COLO668 (cell line): Measurements from ENCODE around the gene GAPDH.
A peak's percentile ranks its signal among the peaks of the same experiment; 100 is the strongest.

Experiments
- DNase-seq: peaks from one replicate; lab custom pipeline; 2025; ENCODE audit not compliant: unreplicated experiment; lab: John Stamatoyannopoulos, UW

Gene GAPDH

DNA sequence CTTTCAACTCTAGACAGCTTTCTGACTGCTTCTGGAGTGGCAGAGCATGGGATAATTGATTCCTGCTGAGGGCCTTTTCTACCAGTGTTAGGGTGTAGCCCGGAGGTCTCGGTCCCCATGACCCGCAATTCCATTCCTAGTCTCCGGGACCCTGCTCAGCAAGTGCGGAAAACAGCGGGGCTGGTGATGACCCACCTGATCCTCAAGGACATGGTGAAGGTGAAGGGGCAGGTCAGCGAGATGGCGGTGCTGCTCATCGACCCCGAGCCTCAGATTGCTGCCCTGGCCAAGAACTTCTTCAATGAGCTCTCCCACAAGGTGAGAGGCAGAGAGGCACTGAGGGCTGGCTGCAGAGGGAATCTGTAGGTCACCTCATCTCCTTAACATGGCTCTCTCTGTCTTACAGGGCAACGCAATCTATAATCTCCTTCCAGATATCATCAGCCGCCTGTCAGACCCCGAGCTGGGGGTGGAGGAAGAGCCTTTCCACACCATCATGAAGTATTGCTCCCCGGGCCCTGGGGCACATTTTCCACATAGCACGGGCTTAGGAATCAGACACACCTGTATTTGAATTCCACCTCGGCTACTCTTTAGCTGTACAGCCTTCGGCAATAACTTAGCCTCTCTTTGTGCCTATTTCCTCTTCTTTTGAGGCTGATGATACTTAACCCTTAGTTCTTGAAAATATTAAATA lies 5.6 kb upstream of the GAPDH start:
- no peak for DNase-seq

GRCh38 chr12:6529291-6529737 lies 5.0 kb upstream of the GAPDH start:
- no peak for DNase-seq

GRCh38 chr12:6530576-6531260 lies 3.6 kb upstream of the GAPDH start:
- DNase-seq = no peak

- peak; percentile 65 for DNase-seq
Observed at GRCh38 chr12:6532051-6532926, 2.0 kb upstream of the GAPDH start.

- DNase-seq = peak; percentile 66
Observed at GRCh38 chr12:6532927-6533652, 1.2 kb upstream of the GAPDH start.

DNA sequence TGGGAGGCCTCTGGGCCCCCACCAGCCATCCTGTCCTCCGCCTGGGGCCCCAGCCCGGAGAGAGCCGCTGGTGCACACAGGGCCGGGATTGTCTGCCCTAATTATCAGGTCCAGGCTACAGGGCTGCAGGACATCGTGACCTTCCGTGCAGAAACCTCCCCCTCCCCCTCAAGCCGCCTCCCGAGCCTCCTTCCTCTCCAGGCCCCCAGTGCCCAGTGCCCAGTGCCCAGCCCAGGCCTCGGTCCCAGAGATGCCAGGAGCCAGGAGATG lies 729 bp upstream of the GAPDH start:
- DNase-seq = no peak

- DNase-seq = peak; percentile 84
Observed at GRCh38 chr12:6534695-6534944, 303 bp downstream of the GAPDH start.

- peak; percentile 71 for DNase-seq
Observed at GRCh38 chr12:6534945-6535696, 804 bp downstream of the GAPDH start.

DNA sequence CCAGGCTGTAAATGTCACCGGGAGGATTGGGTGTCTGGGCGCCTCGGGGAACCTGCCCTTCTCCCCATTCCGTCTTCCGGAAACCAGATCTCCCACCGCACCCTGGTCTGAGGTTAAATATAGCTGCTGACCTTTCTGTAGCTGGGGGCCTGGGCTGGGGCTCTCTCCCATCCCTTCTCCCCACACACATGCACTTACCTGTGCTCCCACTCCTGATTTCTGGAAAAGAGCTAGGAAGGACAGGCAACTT lies 1.3 kb downstream of the GAPDH start:
- no peak for DNase-seq

DNA sequence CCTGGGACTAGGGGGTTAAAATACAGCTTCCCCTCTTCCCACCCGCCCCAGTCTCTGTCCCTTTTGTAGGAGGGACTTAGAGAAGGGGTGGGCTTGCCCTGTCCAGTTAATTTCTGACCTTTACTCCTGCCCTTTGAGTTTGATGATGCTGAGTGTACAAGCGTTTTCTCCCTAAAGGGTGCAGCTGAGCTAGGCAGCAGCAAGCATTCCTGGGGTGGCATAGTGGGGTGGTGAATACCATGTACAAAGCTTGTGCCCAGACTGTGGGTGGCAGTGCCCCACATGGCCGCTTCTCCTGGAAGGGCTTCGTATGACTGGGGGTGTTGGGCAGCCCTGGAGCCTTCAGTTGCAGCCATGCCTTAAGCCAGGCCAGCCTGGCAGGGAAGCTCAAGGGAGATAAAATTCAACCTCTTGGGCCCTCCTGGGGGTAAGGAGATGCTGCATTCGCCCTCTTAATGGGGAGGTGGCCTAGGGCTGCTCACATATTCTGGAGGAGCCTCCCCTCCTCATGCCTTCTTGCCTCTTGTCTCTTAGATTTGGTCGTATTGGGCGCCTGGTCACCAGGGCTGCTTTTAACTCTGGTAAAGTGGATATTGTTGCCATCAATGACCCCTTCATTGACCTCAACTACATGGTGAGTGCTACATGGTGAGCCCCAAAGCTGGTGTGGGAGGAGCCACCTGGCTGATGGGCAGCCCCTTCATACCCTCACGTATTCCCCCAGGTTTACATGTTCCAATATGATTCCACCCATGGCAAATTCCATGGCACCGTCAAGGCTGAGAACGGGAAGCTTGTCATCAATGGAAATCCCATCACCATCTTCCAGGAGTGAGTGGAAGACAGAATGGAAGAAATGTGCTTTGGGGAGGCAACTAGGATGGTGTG lies 1.9 kb downstream of the GAPDH start:
- DNase-seq = no peak

- DNase-seq = no peak
Observed at GRCh38 chr12:6536894-6537579, 2.7 kb downstream of the GAPDH start.

DNA sequence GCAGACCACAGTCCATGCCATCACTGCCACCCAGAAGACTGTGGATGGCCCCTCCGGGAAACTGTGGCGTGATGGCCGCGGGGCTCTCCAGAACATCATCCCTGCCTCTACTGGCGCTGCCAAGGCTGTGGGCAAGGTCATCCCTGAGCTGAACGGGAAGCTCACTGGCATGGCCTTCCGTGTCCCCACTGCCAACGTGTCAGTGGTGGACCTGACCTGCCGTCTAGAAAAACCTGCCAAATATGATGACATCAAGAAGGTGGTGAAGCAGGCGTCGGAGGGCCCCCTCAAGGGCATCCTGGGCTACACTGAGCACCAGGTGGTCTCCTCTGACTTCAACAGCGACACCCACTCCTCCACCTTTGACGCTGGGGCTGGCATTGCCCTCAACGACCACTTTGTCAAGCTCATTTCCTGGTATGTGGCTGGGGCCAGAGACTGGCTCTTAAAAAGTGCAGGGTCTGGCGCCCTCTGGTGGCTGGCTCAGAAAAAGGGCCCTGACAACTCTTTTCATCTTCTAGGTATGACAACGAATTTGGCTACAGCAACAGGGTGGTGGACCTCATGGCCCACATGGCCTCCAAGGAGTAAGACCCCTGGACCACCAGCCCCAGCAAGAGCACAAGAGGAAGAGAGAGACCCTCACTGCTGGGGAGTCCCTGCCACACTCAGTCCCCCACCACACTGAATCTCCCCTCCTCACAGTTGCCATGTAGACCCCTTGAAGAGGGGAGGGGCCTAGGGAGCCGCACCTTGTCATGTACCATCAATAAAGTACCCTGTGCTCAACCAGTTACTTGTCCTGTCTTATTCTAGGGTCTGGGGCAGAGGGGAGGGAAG lies 3.5 kb downstream of the GAPDH start:
- peak; percentile 73 for DNase-seq

GRCh38 chr12:6538420-6539313 lies 4.3 kb downstream of the GAPDH start:
- DNase-seq = no peak

GRCh38 chr12:6539314-6539682 lies 5.0 kb downstream of the GAPDH start:
- DNase-seq = no peak

DNA sequence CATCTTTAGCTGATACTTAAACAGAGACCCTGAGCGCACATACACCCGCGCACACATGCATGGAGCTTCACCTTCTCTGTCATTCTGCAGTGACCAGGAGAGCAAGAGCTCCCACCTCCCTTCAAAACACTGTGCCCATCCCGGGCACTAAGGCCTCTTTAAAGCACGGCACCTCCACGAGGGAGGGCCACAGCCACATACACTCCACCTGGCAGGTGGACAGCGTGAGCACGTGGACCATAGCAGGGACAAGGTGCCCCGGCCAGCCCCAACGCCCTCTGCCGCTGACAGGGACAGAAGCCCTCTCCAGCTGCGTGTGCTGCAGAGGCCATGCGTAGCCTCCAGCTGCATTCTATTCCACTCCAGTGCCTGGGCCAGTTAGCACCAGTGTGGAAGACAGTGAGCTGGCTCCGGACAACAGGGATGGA lies 5.4 kb downstream of the GAPDH start:
- peak; percentile 66 for DNase-seq

DNA sequence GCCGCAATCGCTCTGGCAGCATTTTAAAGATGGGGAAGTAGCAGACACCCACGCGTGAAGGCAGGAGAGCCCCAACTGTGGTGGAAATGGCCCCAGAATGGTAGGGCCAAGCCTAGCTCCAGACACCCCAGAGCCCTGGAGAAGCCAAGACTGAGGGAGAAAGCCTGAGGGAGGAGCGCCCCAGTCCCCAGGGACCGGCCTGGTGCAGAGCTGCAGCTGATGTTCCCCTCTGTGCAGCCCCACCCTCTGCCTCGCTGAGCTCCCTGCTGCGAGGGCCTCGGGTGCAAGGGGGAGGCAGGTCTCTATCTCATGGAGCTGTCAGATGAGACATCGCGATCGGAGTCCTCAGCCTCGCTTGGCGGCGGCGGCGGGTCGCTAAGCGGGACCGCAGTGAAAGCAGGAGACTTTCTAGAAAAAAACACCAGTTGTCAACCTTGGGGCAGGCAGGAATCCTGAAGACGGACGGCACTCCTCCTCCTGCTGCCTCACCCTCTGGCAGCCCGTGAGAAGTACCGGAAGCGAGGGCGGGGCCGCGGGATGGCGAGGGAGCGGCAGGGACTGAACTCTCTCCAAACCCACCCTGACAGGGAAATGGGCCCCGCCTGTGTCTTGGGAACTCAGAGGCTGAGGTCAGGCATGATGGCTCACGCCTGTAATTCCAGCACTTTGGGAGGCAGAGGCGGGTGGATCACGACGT lies 6.0 kb downstream of the GAPDH start:
- DNase-seq = peak; percentile 69
